GM19463 (cell line): ENCODE data around the gene LRRC14B.
"Not testable (repeated sequence)": the region's sequence is repeated elsewhere in the genome, so short reads cannot be mapped to it uniquely, and the experiment has no call there.

Source experiments
- ATAC-seq: cut with Tn5 transposase; IDR thresholded peaks from one replicate; pipeline ENCODE4 v1.9.1; 2021; ENCODE audit warnings: mild to moderate bottlenecking, moderate library complexity; ENCODE audit not compliant: unreplicated experiment

LRRC14B gene

DNA sequence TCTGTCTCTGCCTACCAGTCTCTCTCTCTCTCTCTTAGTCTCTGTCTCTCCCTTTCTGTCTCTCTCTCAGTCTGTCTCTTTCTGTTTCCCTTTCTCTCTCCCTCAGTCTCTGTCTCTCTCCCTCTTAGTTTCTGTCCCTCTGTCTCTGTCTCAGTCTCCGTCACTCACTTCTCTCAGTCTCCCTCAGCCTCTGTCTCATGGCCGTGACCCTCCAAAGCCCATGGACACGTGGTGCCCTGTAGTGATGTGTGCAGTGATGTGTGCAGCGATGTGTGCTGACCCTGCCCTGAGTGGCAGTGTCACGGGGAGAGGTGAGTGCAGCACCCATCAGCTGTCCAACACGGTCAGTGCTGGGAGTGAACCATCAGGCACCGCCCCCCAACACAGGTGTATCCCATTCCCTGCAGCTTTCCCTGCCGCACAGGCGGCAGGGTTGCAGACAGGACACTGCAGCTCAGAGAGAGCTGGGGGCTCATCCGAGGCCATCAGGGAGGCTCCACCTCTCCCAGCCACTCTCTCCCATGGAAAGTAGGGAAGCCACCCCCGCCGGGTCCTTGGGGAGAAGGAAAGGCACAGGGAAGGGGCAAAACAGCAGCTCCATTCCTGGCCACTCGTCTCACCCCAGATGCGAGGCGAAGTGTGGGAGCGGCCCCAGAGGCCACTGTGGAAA, 794 bp upstream of the LRRC14B start:
- ATAC-seq: peak; percentile 24

DNA sequence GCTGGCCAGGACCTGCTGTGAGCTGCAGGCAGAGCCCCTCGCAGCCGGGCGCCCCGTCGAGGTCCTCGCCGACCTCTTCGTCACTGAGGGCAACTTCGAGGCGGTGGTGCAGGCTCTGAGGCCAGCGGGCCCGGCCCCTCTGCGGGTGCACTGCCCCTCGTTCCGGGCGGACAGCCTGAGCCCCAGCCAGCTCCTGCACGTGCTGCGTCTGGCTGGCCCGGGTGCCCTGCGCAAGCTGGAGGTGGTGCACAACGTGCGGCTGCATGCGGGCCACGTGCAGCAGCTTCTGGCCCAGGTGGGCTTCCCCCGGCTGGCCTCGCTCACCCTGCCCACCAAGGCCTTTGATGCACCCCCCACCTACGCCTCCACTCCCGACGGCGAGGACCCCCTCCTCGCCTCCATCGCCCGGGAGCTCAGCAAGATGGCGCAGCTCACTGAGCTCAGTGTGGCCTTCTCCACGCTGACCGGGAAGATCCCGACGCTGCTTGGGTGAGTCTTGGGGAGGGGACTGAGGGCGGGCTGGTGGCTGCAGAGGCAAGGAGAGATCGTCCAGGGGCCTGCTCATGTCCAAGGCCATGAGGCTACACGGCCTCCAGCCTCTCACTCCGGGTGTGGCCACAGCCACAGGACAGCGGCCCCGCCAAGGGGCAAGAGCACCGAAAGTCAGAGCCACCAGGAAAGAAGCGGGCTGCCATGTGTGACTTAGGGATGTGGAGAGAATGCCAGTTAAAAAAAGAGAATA, 825 bp downstream of the LRRC14B start:
- ATAC-seq: no peak

DNA sequence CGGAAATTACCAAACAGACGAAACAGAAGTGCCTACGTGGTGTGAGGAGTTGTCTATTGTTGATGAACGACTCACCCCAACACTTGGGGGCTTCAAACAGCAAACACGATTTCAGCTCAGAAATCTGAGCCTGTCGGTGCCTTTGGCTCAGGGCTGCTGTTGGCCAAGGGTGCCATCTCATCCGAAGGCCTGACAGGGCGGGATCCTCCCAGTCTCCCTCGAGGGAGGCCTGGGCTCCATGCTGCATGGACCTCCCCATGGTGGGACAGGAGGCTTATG, 1.3 kb downstream of the LRRC14B start:
- no peak for ATAC-seq

DNA sequence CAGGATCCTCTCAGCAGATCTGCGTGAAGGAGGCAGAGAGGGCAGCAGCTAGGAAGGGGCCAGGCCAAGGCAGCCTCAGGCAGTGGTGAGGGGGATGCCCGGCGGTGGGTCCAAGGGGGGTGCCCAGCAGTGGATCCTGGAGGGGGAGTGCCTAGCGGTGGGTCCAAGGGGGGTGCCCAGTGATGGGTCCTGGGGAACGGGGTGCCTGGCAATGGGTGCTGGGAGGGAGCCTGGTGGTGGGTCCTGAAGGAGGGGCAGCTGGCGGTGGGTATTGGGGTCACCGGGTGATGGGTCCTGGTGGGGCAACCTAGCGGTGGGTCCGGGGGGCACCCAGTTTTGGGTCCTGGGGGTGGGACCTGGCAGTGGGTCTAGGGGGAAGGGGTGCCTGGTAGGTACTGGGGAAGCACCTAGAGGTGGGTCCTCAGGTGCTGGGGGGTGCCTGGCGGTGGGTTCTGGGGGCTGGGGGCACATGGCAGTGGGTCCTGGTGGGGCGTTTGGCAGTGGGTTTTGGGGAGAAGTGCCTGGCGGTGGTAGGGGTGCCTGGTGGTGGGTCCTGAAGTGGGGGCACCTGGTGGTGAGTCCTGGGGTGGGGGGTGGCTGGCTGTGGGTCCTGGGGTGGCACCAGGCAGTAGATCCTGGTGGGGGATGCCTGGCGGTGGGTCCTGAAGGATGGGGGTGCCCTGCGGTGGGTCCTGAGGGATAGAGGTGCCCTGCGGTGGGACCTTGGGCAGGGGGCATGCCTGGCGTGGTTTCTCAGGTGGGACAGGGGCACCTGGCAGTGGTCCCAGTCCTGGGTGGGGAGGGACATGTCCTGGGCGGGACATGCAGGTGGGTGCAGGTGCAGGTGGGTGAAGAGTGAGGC, 1.9 kb downstream of the LRRC14B start:
- no peak for ATAC-seq

DNA sequence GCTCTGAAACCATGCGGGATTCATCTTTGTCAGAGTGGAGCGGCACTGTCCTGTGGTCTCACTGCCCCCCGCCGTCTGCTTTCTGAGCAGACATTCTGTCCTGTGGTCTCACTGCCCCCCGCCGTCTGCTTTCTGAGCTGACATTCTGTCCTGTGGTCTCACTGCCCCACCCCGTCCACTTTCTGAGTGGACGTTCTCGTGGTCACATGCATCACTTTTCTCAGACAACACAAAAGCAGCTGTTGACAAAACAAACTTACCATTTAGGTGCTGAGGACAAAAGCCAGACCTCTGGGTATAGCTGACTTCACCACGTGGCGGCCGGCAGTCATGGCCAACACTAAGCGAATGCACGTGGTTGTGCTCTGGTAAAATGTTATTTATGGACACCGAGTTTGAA, 2.8 kb downstream of the LRRC14B start:
- no peak for ATAC-seq

DNA sequence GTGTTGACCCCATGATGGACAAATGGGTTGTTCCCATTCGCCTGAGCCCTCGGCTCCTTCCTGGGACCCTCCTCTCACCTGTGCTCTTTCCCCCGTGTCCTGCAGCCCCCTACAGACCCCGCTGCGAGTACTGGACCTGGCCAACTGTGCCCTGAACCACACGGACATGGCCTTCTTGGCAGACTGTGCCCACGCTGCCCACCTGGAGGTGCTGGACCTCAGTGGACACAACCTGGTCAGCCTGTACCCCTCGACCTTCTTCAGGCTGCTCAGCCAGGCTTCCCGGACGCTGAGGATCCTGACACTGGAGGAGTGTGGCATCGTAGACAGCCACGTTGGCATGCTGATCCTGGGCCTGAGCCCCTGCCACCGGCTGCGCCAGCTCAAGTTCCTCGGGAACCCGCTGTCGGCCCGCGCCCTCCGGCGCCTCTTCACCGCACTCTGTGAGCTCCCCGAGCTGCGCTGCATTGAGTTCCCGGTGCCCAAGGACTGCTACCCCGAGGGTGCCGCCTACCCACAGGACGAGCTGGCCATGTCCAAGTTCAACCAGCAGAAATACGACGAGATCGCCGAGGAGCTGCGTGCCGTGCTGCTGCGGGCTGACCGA, 3.4 kb downstream of the LRRC14B start:
- no peak for ATAC-seq

DNA sequence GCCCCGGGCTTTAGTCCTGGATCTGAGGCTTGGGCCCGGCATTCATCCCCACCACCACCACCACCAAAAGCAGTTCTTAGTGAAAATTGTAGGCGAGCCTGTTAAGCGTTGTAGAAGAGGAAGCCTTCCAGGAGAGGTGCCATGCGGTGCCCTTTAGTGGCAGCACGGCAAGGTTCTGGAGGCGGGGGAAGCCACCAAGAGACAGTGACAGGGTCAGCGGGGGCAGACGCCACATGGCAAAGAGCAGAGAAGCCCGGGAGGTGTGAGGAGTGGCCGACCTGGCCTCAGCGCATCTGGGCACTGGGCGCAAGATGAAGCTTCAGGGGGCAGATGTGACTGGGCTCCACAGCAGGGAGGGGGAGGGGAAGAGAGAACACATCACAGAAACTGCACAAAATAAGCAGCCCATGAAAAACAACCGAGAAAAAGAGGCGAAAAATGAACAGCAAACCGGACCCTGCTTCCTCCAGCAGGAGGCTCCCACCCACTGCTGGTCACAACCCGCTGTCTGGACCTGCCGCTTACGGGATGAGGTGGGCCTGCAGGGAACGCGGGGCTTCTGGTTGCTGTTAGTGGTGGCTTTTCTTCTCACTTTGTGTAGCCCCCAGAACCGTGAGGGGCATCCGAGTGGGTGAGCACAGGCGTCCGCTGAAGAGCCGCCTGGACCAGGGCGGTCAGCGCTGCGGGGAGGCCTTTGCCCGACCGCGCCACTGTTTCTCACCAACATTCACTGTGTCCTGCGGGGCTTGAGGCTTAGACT, 4.3 kb downstream of the LRRC14B start:
- no peak for ATAC-seq

DNA sequence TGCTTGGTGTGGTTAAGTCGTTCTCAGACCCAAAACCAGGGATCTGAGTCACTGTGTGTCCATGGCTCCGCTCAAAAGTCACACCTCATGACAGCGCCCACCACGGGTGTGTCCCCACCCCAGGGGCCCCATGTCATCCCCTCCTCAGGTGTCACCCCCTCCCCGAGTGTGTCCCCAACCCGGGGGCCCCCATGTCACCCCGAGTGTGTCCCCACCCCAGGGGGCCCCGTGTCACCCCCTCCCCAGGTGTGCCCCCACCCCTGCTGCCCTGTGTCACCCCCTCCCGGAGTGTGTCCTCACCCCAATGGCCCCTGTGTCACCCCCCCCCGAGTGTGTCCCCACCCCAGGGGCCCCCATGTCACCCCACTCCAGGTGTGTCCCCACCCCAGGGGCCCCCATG, 5.1 kb downstream of the LRRC14B start:
- no peak for ATAC-seq

DNA sequence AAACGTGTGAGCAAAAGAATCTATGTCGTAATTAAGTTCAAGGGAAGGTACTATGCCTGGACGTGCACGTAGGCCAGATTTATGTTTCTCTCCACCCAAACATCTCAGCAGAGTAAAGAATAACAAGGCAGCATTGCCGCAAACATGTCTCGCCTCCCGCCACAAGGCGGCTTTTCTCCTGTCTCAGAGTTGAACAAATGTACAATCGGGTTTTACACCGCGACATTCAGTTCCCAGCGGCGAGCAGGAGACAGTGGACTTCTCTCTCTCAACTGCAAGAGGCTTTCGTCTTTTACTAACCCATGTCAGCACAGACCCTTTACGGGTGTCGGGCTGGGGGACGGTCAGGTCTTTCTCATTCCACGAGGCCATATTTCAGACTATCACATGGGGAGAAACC, 5.7 kb downstream of the LRRC14B start:
- not testable (repeated sequence) for ATAC-seq

DNA sequence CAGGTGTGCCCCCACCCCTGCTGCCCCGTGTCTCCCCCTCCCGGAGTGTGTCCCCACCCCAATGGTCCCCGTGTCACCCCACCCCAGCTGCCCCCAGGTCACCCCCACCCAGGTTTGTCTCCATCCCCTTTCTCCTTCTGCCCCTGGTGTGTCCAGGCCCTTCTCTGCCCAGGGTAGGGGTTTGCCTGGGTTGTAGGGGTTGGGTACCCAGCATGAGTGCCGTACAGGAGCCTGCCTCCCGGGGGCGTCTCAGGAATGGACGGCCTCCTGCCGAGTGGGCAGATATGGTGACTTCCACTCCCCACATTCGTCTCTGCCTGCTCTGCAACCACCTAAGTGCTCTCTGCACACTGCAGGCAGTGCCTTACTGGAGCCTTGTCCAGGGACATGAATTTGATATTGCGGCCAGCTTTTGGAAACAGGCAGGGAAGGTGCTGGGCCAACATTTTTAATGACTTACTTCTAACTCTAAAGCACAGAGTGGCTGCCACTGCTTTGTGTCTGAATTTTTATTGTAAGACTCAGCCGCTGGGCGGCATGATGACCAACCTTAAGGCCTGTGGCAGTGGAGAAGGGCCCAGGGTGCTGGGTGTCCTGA, 6.7 kb downstream of the LRRC14B start:
- no peak for ATAC-seq

DNA sequence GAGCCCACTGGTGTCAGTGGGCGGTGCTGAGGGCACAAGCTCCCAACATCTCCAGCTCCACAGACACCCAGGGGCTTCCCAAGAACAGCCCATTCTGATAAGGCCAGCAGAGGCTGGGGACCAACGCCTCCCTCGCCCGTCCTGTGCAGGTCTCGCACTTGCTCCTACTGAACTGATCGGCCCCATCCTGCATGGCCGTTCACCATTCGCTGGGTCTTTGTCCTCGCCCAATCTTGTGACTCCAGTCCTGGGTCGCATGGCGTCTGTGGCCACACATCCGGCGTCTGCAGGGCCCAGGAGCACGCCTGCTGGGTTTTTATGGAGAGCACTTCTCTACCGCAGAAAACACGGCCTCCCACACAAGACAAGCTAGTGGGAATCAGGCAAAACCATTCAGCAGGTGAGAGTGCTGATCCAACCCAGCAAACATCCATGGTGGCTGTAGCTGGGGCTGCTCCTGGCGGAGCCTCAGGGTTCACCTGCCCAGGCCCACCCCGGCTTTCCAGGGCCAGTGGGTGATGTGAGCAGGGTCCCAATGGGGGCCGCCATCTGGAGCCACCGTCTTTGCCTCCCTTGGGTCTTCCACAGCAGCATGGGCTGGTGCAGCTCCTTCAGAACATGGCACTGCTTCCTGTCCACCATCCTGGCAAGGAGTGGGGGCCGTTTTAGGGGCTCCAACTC, 7.4 kb downstream of the LRRC14B start:
- no peak for ATAC-seq

DNA sequence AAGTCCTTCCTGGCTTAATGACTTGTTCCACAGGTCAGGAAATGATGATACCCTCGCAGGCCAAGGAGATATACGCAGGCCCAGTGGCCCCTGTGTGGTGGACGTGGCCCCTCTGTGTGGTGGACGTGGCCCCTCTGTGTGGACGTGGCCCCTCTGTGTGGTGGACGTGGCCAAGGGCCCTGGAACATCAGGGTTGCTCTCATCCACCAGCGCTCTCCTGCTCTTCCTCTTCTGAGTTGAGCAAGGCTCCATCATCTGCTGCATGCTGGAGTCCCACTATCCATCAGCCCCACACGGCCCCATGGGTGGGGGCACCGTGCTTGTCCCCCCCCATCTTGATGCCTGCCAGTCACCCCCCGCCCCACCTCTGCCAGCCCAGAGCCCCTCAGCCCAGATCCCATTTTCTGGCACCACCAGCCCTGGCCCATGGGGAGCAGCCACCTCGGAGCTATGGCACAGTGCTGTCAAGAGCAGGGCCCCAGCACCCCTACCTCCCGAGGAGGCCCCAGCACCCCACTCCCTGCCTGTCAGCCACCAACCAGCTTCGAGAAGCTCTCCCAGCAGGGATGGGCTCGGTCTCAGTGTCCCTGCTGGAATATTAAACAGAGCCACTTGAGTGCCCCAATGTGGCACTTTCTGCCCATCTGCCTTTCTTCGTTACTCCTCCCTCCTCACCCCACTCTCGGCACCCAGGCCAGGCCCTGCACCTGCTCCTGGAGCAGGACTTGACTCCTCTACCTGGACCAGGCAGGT, 8.1 kb downstream of the LRRC14B start:
- ATAC-seq: no peak

DNA sequence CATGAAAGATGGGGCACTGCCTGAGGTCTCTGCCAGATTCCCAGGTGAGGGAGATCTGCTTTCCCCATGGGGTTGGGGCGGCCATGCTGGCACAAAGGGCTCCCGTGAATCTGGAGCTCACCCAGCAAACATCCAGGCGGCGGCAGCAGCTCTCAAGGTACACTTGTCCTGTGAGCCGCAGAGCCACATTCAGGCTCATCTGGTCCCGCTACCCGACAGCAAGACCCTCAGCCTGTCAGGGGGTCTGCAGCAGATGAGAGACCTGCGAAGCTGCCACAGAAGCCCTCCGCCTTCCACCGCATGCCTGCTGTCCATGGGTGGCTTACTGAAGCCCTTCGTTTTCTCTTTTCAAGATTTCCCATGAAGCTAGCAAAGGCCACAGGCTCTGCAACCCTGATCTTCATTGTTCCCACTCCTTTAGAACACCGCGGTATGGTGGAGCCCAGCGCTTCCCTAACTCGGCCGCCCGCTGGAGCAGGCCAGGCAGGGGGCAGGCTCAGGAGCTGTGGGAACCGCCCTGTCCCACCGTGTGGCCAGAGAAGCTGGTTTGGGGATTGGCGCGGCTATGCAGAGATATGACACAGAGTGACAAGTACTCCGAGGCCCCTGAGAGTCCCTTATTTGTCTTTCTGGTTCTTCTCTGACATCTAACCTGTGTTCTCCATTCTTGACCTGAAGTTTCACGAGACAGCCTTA, 8.8 kb downstream of the LRRC14B start:
- no peak for ATAC-seq

DNA sequence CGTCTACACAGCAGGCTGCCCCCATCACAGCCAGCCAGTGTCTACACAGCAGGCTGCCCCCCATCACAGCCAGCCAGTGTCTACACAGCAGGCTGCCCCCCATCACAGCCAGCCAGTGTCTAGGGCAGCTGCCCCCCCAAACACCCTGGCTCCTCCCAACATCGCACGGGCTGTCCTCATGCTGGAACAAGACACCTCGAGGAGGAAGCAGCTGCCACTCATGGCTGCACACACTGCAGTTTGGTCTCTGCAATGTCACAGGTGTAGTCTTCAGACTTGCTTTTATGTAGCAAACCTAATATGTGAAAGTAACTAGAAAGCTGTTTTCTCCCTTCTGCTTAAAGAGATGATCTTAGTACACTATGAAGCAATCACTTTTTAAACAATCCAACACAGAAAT, 9.7 kb downstream of the LRRC14B start:
- ATAC-seq: no peak

DNA sequence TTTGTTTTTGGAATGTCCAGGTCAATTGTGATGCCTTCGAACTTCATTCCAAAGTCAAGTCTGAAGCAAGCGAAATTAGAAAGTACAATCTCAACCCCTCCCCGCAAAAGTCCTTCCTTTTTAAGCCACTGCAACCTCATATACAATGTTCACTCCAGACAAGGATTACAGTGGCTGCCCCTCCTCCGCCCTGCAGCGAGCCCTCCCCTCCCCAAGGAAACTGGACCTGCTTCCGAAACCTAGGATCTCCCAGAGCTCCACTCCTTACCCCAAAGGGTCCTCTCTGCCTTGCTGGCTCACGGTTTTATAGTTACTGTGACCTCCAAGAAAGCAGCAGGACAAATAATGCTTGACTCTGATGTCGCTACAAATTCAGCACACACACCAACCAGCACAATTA, 10.4 kb downstream of the LRRC14B start:
- no peak for ATAC-seq

DNA sequence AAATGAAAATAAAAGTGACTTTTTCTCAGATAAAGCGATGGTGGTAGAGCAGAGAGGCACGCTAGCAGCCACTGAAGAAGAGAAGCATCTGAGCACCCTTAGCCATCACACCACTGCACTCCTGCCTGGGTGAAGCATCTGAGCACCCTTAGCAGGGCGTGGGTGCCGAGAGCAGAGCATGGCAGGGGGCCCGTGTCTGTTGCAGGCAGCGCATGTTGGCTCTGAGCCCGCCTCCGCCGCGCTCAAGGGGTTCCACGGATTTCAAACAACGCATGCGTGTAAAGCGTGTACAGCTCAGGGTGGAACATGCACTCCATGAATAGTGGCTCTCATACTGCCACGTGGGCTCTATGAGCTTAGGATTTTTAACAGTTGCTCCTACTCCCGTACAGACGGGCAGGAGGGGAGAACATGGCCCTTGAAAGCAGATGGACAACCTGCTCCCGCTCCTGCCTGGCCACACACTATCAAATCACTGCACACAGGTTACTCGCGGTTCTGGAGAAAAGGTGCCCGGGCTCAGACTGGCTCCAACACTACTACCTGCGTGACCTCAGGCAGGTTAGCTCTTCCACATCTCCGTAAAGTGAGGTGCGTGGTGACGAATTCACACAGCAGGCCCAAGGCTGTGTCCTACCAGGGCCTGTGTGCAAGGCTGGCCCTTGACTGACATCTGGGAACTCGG, 12.1 kb downstream of the LRRC14B start:
- ATAC-seq: no peak

DNA sequence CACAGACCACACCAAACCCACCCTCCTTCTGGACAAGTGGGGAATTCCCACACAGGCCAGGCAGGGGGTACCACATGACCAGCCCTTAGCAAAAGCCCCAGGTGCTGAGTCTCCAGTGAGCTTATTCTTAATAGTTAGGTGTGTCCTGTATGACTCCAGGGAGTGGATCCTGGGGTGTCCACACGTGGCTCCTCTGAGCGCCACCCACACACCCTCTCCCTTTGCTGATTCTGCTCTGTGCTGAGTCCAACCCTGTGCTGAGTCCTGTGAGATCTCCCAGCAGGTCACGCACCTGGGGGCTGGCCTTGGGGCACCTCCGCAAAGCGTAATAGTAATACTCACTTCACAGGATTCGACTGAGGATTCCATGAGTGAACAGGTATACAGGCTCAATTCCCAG, 12.7 kb downstream of the LRRC14B start:
- no peak for ATAC-seq

DNA sequence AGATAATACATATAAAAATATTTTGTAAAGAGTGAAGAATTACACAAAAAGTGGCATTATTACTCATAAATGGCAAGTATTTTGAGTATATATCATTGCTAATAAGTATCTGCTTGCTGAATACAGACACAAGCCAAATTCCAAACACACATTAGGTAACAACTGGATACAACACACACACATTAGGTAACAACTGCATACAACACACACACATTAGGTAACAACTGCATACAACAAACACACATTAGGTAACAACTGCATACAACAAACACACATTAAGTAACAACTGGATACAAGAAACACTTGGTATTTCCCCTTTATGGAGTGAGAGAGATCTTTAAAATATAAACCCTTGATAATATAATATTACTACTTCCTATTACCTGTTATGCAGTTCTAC, 13.2 kb downstream of the LRRC14B start:
- no peak for ATAC-seq
